Articular chondrocyte of knee joint (primary cell): Measurements from ENCODE around the gene OR10A5. TPM values are rescaled to one million over a fixed set of nuclear protein-coding genes. Genes with fewer than 3 reads are reported as not detected.

Experiments
- total RNA-seq: library from RNA; depleted of rRNA; stranded (reverse); fragments of >200 nt; gene quantifications from 2 replicates; pipeline ENCODE4 v1.2.3, GENCODE V29; 2012

OR10A5 gene, protein sequence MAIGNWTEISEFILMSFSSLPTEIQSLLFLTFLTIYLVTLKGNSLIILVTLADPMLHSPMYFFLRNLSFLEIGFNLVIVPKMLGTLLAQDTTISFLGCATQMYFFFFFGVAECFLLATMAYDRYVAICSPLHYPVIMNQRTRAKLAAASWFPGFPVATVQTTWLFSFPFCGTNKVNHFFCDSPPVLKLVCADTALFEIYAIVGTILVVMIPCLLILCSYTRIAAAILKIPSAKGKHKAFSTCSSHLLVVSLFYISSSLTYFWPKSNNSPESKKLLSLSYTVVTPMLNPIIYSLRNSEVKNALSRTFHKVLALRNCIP
- total RNA-seq = not detected in 2 replicates

DNA sequence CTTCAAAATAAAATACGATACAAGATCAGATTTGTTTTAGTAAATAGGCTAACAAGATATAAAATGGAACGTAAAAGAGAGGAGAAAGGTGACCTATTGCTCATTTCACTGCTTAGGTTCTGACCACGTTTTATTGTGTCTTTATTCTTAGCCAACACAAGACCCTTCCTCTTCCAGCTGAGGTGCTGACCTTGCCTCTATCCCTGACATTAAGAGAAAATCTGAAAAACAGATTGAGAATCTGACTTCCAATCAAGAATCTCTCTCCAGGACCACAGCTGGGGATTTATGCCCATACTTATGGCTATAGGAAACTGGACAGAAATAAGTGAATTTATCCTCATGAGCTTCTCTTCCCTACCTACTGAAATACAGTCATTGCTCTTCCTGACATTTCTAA lies at the start of gene OR10A5:
TSS of gene OR10A5 (plus strand) at position 301 of the 400 bp plus-strand sequence. CDS start at position 301, 0 bp downstream.

DNA sequence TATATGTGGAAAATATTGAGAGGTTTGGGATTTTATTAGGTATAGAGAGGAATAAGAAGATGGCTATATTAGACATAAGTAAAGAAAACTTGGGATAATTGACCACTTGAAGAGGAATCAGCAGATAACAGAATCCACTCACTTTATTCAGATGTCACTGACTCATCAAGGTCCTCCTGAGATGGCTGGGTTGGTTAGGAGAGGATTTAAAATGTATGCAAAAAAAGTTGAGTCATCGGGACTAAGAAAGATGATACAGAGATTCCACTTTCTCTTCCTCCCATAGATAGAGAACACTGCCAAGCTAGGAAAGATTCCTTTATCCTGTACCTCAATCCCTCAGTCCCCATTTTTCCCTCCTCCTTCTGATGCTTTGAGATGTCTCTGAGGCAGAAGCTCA lies 46.1 kb upstream of the OR10A5 start, which contains the start of gene OR6A2:
TSS of gene OR6A2 (minus strand) at position 288 of the 400 bp plus-strand sequence. CDS start 3,981 bp downstream, outside the sequence.

DNA sequence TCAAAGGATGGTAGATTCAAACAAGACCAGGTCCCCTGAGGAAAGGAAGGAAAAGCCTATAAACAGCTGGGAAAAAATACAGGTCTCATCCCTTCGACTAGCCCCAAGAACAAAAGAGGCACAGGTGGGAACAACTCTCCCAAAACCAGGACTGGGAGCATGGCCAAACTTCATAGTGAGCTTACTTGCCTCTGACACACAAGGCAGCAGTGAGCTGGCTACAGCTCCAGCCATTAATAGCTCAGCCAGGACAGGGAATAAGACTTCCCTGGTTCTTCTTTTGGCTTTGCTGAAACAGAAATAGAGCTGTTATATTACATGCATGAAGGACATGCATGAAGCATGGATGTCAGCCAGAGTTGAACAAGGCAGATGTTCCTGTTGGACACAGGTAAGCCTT lies 17.5 kb downstream of the OR10A5 start, which contains the start of gene OR10A2:
TSS of gene OR10A2 (plus strand) at position 97 of the 400 bp plus-strand sequence. CDS start 6,698 bp downstream, outside the sequence.

DNA sequence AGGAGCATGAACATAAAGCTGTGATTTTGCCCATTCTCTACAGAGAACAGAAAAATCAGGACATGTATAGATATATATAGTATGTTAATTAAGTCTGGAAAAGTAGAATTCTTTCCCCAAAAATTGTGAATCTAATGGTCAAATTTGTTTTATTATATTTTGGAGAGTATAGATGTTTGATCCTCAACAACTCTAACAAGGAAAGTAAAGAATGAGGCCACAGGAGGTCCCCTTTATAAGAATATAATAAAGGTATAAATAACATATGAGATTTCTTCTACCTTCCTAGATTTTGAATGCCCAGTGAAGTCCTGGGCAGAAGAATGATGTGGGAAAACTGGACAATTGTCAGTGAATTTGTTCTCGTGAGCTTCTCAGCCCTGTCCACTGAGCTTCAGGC lies 30.8 kb downstream of the OR10A5 start, which contains the start of gene OR10A4:
TSS of gene OR10A4 (plus strand) at position 301 of the 400 bp plus-strand sequence. CDS start at position 324, 23 bp downstream.

DNA sequence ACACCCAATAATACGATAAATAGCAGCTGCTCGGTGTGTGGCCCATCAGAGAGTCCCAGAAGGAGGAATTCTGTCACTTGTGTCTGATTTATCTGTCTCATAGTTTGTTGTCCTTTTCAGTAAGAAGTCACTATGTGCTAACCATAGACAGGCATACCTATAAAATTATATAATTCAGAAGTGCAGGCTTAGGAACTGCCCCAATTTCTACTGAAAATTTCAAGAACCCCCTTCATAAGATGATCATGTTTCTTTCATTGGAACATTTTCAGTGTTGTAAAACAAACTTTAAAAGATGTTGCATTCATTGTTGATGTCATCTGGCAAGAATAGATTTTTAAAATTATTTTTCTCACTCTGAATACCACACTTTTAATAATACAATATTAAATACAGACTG lies 46.9 kb downstream of the OR10A5 start, which contains the start of gene OR2D2:
TSS of gene OR2D2 (minus strand) at position 101 of the 400 bp plus-strand sequence. CDS start at position 101, 0 bp downstream.

Other genes starting within 250 kb of the OR10A5 start
- 9.8 and 11.2 TPM in 2 replicates for gene RRP8, start 242.1 kb upstream of the OR10A5 start, total RNA-seq
- gene ILK, start 241.9 kb upstream of the OR10A5 start, total RNA-seq = 126 and 130 TPM in 2 replicates
- gene TAF10, start 233.5 kb upstream of the OR10A5 start, total RNA-seq = 24.1 and 38.9 TPM in 2 replicates
- 68.5 and 100 TPM in 2 replicates for gene TPP1, start 226.3 kb upstream of the OR10A5 start, total RNA-seq
- 13.7 and 17.4 TPM in 2 replicates for gene DCHS1, start 189.9 kb upstream of the OR10A5 start, total RNA-seq
- 27.3 and 32.3 TPM in 2 replicates for gene MRPL17, start 162.3 kb upstream of the OR10A5 start, total RNA-seq
- 0.39 and 0.43 TPM in 2 replicates for gene OR2AG2, start 73.7 kb upstream of the OR10A5 start, total RNA-seq
- gene OR2AG1, start 62.7 kb upstream of the OR10A5 start, total RNA-seq = under 0.01 TPM in 1 of 2 replicates, not detected in the other
- gene OR6A2, start 46.0 kb upstream of the OR10A5 start, total RNA-seq = 0.52 and 0.76 TPM in 2 replicates
- gene OR10A2, start 17.4 kb downstream of the OR10A5 start, total RNA-seq = not detected in 2 replicates
- not detected in 2 replicates for gene OR10A4, start 30.9 kb downstream of the OR10A5 start, total RNA-seq
- 0.78 and 1.2 TPM in 2 replicates for gene OR2D2, start 46.8 kb downstream of the OR10A5 start, total RNA-seq
- not detected in 2 replicates for gene OR2D3, start 75.3 kb downstream of the OR10A5 start, total RNA-seq
- 3.4 and 3.9 TPM in 2 replicates for gene ZNF215, start 80.7 kb downstream of the OR10A5 start, total RNA-seq
- gene ZNF214, start 174.7 kb downstream of the OR10A5 start, total RNA-seq = 6.8 and 9.1 TPM in 2 replicates
- 0.13 and 0.22 TPM in 2 replicates for gene NLRP14, start 174.8 kb downstream of the OR10A5 start, total RNA-seq
- not detected in 2 replicates for gene RBMXL2, start 243.3 kb downstream of the OR10A5 start, total RNA-seq